DND-41 (cell line): ENCODE data around the gene NUPR1.

Source experiments
- ATAC-seq: fragments of 200-7000 bp; cut with Tn5 transposase; 3 replicates; pipeline ENCODE4 v1.9.1; 2021; ENCODE audit warnings: low read depth; ENCODE audit not compliant: insufficient read depth
- DNase-seq: peaks from one replicate; pipeline ENCODE4 v3.0.0-alpha.2; 2020
- H2AFZ ChIP-seq: 2 replicates; pipeline ENCODE4 v1.6.0; 2012; ENCODE audit warnings: low read depth, low read length
- H3K27ac ChIP-seq: 2 replicates; pipeline ENCODE4 v1.5.1; 2012; ENCODE audit warnings: low read length, inconsistent platforms
- H3K27me3 ChIP-seq: fragments of 200-600 bp; sonication (generic); 2 replicates; pipeline ENCODE4 v1.6.0; 2012; ENCODE audit warnings: low read length, mild to moderate bottlenecking, inconsistent platforms; ENCODE audit not compliant: insufficient read depth, poor library complexity
- H3K36me3 ChIP-seq: 2 replicates; pipeline ENCODE4 v1.5.1; 2012; ENCODE audit warnings: low read length, inconsistent platforms; ENCODE audit not compliant: insufficient read depth
- H3K4me1 ChIP-seq: 2 replicates; pipeline ENCODE4 v1.5.1; 2012; ENCODE audit warnings: mild to moderate bottlenecking, low read length; ENCODE audit not compliant: insufficient read depth
- H3K4me2 ChIP-seq: 2 replicates; pipeline ENCODE4 v1.6.0; 2012; ENCODE audit warnings: mild to moderate bottlenecking, moderate library complexity, low read length, inconsistent platforms; ENCODE audit not compliant: insufficient read depth
- H3K4me3 ChIP-seq, 2 experiments: fragments of 200-600 bp in 1 of 2; shearing (Covaris generic) in 1 of 2; 2 replicates each; pipeline ENCODE4 v1.5.1; 2012 to 2016; ENCODE audit warnings: inconsistent platforms in 2 of 2, low read length in 2 of 2, mild to moderate bottlenecking in 2 of 2, low read depth in 1 of 2, moderate library complexity in 1 of 2
- H3K79me2 ChIP-seq: 2 replicates; pipeline ENCODE4 v1.6.0; 2012; ENCODE audit warnings: low read length, inconsistent platforms; ENCODE audit not compliant: insufficient read depth
- H3K9ac ChIP-seq: 2 replicates; pipeline ENCODE4 v1.6.0; 2012; ENCODE audit warnings: low read depth, mild to moderate bottlenecking, inconsistent platforms, low read length, moderate library complexity
- H3K9me3 ChIP-seq: 2 replicates; pipeline ENCODE4 v1.5.1; 2012; ENCODE audit warnings: low read length, moderate library complexity, mild to moderate bottlenecking, inconsistent platforms; ENCODE audit not compliant: insufficient read depth, severe bottlenecking
- H4K20me1 ChIP-seq: 2 replicates; pipeline ENCODE4 v1.6.0; 2012; ENCODE audit warnings: low read length; ENCODE audit not compliant: insufficient read depth
- CTCF ChIP-seq: IDR thresholded peaks from 2 replicates; pipeline ENCODE4 v1.5.1; 2012; ENCODE audit warnings: borderline replicate concordance, low read length, moderate library complexity, mild to moderate bottlenecking; ENCODE audit not compliant: poor library complexity, severe bottlenecking; ENCODE audit errors: extremely low read depth
- EZH2 ChIP-seq: IDR thresholded peaks from 3 replicates; pipeline ENCODE4 v1.6.1; 2012; ENCODE audit warnings: borderline replicate concordance, low read depth, mild to moderate bottlenecking, moderate library complexity, low read length, inconsistent platforms; ENCODE audit not compliant: severe bottlenecking

Gene NUPR1

GRCh38 chr16:28499854-28500253 is 38.9 kb downstream of the NUPR1 start:
- TF ChIP-seq CTCF (no peak), EZH2 (no peak)
- H3K4me2 ChIP-seq, result no peak overlapping the region
- H3K36me3 ChIP-seq, result no peaks in the 10 kb centered on the region
- H2AFZ ChIP-seq, result no peak overlapping the region
- no peak overlapping the region for H3K9ac ChIP-seq
- H3K27ac ChIP-seq, result no peak overlapping the region
- no peaks in the 10 kb centered on the region for H3K9me3 ChIP-seq
- ATAC-seq (no peak), DNase-seq (no peak)
- no peak overlapping the region for H3K4me3 ChIP-seq
- H3K27me3 ChIP-seq, result no peaks in the 10 kb centered on the region
- H4K20me1 ChIP-seq, result no peaks in the 10 kb centered on the region
- no peaks in the 10 kb centered on the region for H3K79me2 ChIP-seq
- peaks cover 9% of the 10 kb centered on the region for H3K4me1 ChIP-seq

GRCh38 chr16:28498666-28499381 is 40.0 kb downstream of the NUPR1 start:
- no peak for DNase-seq
- no peaks in the 10 kb centered on the region for H3K79me2 ChIP-seq
- H3K4me2 ChIP-seq, result no peak overlapping the region
- no peak overlapping the region for H2AFZ ChIP-seq
- no peak for TF ChIP-seq EZH2
- no peak for TF ChIP-seq CTCF
- peaks cover 18% of the 10 kb centered on the region for H3K4me1 ChIP-seq
- H3K9me3 ChIP-seq, result no peaks in the 10 kb centered on the region
- H3K9ac ChIP-seq, result no peak overlapping the region
- ATAC-seq, result no peak
- no peaks in the 10 kb centered on the region for H3K27me3 ChIP-seq
- no peaks in the 10 kb centered on the region for H3K36me3 ChIP-seq
- H3K27ac ChIP-seq, result no peak overlapping the region
- no peak overlapping the region for H3K4me3 ChIP-seq
- H4K20me1 ChIP-seq, result no peaks in the 10 kb centered on the region

GRCh38 chr16:28497861-28498599 is 40.7 kb downstream of the NUPR1 start:
- ATAC-seq (no peak), DNase-seq (no peak)
- H3K9ac ChIP-seq, result no peak overlapping the region
- H3K27ac ChIP-seq, result no peak overlapping the region
- H3K4me1 ChIP-seq, result peaks cover 26% of the 10 kb centered on the region
- H3K9me3 ChIP-seq, result no peaks in the 10 kb centered on the region
- no peak overlapping the region for H3K4me3 ChIP-seq
- H4K20me1 ChIP-seq, result no peaks in the 10 kb centered on the region
- H2AFZ ChIP-seq, result no peak overlapping the region
- no peak for TF ChIP-seq EZH2
- no peak for TF ChIP-seq CTCF
- no peaks in the 10 kb centered on the region for H3K36me3 ChIP-seq
- no peak overlapping the region for H3K4me2 ChIP-seq
- H3K79me2 ChIP-seq, result peaks cover 5% of the 10 kb centered on the region
- H3K27me3 ChIP-seq, result no peaks in the 10 kb centered on the region
